ENCODE data around the gene FLCN.

DNA sequence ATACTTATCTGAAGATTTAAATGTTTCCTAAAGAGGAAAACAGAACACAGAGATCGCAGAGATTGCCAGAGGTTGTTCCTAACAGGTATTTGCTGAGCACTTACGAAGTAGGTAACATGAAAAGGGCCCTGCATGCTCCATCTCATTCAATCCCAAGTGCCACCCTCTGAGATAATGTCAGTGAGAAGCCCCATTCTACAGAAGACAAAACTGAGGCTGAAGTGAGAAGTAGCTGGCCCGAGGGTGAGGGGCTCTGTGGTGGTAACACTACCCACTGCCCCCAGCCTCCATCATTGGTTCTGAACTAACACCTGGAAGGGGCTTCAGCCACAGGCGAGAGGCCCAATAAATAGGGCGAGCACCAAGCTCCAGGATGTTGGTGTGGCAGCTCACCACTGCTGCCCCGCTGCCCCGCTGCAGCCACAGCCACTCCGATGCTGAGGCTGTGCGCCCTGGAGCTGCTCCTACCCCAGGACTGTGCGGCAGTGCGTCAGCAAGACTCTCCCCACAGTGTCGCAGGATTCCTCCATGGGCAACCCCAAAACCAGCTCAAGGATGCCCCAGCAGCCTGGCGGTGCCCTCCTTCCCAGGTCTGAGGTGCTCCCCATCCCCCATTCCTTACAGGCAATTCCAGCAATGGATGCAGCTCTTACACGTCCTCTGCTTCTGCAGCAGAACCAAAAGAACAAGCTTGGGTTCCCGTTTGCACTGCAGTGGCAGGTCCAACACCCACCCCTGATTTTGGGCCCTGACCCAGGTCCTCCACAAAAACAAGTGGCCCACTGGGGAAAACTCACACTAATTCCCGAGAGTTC lies 10.3 kb downstream of the FLCN start:
- no peak for TF ChIP-seq ZFX (IDR thresholded peaks at IDR 0.05)
- TF ChIP-seq, protein P1, sequence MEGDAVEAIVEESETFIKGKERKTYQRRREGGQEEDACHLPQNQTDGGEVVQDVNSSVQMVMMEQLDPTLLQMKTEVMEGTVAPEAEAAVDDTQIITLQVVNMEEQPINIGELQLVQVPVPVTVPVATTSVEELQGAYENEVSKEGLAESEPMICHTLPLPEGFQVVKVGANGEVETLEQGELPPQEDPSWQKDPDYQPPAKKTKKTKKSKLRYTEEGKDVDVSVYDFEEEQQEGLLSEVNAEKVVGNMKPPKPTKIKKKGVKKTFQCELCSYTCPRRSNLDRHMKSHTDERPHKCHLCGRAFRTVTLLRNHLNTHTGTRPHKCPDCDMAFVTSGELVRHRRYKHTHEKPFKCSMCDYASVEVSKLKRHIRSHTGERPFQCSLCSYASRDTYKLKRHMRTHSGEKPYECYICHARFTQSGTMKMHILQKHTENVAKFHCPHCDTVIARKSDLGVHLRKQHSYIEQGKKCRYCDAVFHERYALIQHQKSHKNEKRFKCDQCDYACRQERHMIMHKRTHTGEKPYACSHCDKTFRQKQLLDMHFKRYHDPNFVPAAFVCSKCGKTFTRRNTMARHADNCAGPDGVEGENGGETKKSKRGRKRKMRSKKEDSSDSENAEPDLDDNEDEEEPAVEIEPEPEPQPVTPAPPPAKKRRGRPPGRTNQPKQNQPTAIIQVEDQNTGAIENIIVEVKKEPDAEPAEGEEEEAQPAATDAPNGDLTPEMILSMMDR (conservative IDR thresholded peaks at IDR 0.05): no peak
